Jurkat, Clone E6-1 (cell line): ENCODE data around the gene PRKG2.

ENCODE experiments used
- DNase-seq: peaks from one replicate; pipeline ENCODE4 v3.0.0-alpha.2; 2011; ENCODE audit warnings: low read depth, low spot score
- H3K4me3 ChIP-seq: 2 replicates; pipeline ENCODE4 v1.5.1; 2011; ENCODE audit warnings: mild to moderate bottlenecking, low read length, control low read depth, moderate library complexity

PRKG2 gene

DNA sequence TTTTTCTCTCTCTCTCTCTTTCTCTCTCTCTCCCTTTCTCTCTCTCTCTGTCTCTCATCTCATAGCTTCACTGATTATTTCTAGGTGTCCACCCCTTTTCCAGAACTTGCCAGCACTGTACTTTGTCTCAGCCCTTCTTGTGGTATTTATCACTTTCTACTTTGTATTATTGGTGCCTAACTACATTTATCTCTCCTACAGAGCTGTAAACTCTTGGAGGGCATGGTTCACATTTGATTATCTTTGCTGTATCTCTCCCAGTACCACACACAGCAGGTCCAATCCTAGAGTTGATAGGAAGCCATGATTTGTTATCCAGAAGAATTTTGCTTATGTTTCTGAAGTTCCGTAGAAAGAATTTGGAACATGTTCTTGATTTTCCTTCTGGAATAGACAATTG lies 5.2 kb upstream of the PRKG2 start:
- H3K4me3 ChIP-seq = no peak overlapping the region
- DNase-seq = no peak

DNA sequence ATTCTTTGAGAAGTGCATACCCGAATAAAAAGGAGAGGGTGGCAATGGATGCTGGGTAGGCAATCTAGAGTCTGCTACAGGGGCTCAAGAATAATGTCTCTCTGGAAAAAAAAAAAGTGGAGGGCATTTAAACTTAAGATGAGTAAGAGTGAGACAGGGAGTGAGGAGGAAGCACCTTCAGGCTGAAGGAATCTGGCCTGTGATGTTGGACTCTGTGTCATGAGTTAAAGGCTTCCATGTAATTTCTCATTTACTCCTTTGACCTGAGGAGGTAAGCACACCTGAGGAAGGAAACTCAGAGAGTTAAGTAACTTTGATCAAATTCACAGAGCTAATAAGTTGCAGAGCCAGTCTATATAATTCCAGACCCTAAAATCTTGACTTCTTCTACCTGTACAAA lies 3.2 kb upstream of the PRKG2 start:
- H3K4me3 ChIP-seq = no peak overlapping the region
- no peak for DNase-seq

DNA sequence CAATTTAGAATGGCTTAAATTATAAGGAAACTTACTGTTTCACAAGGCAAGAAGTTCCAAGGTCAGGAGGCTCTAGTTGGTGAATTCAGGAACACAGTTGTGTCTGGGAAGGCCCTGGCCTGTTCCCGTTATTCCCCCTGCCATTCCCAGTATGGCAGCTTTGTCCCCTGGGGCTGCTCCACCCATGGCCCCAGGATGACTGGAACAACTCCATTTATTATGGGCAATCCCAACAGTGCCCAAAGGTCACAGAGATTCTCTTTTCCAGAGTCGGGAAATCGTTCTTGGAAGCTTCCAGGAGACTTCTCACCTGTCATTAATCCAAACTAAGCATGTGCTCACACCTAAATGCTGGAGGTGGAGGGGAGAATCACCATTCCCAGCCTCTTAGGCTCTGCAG lies 2.8 kb upstream of the PRKG2 start:
- DNase-seq = no peak

DNA sequence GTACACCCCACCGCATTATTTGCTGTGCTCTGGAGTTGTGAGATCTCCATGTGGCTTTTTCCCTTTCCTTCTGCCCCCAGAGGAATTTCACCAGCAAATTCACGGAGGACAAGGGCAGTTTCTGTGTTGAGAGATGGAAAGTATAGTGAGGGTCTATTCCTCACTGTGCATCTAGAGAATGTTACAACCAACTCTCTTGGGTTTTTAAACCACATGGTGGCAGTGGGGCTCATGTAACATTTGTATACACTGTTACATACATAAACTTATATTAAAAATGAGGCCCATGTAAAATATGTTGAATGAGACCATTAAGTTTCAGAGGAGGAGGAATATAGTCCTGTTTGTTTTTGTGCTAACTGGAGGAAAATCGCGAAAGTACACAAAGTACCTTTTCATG lies 909 bp upstream of the PRKG2 start:
- DNase-seq = no peak
- H3K4me3 ChIP-seq = no peak overlapping the region

More for the DNA sequence above, 2.8 kb upstream of the PRKG2 start:
- H3K4me3 ChIP-seq = no peak overlapping the region

DNA sequence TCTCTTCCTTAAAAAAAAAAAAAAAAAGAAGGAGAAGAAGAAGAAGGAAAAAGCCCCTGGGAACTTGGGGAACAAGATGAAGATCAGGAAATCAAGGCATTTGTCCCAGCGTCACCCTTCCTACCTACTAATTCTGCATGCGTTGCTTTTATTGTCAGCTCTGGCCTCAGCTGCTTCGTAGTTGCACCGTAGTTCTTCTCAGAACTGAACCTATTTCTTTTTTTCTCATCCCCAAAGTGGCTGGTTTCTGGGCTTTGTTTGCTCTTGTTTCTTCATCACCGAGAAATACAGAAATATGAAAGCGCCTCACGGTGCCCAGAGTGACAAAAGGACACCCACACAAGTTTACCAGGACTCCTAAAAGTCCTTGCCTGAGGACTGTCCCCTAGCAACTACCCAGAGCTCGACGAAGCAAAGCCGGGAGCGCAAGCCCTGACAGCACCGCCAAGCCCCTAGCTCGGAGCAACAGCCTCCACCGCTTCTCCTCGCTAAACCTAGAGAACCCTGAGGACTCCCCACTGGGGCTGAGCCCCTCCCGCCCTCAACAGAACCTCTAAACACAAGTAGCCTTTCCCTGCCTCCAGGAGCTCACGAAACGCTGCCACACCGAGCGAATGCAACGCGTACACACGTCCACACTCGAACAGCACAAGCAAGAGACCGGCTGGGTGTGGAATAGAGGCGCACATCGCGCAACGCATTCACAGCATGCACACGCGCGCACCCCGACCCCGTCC lies 710 bp downstream of the PRKG2 start:
- peak overlapping the region; percentile 4; the same call in 1 of the 2 replicates for H3K4me3 ChIP-seq
- no peak for DNase-seq

DNA sequence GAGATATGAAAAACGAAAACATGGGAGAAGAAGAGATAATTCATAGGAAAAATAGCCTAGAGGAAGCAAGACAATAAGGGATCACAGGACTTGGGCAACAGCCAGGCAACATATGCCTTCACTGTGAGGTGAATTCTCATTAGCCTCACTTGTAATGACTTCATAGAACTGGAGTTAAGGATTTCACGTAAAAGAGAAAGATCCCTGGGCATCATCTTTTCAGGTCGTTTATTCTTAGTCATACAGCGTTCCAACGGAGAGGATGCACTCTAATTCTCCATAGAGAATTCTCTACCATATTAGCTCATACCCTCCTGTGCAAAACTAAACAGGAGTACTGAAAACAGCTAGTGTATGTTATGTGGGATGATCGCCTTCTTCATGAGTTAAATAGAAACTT lies 1.4 kb downstream of the PRKG2 start:
- DNase-seq = no peak
- no peak overlapping the region for H3K4me3 ChIP-seq

DNA sequence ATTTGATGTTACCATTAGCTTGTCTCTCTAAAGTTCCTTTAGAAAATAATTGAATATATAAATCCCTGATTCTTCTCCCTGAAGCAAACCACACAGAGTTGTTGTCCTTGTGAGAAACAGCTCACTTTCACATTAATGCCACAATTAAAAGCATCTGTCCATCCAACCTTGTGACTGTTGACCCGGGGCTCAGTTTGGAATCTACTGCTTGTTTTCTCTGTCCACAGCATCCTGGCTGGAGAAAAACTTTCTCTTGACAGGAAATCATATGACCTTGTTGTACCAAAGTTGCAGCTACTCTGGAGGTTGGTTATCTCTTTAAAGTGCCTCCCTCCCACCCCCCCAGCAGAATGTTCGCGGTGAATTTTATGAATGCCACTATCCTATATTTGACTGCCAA lies 3.1 kb downstream of the PRKG2 start:
- no peak for DNase-seq

DNA sequence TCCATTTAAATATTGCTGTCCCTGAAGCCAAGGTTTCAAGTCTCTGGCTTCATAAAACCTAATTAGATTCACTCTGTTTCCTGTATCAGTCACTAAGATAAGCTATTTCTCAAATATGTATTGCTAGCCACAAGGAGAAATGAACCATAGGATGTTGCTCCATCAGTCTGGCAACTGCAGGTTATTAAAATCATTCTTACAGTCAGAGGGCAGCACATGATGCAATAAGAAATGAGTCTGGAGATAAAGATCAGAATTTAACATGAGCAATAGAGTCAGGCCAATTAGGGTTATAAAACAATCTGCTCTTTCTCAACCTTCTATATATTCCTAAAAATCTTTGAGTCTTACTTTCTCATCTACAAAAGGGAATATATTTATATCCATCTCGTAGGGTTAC lies 7.2 kb downstream of the PRKG2 start:
- no peak for DNase-seq
- H3K4me3 ChIP-seq = no peak overlapping the region

More for the DNA sequence above, 3.1 kb downstream of the PRKG2 start:
- no peak overlapping the region for H3K4me3 ChIP-seq

DNA sequence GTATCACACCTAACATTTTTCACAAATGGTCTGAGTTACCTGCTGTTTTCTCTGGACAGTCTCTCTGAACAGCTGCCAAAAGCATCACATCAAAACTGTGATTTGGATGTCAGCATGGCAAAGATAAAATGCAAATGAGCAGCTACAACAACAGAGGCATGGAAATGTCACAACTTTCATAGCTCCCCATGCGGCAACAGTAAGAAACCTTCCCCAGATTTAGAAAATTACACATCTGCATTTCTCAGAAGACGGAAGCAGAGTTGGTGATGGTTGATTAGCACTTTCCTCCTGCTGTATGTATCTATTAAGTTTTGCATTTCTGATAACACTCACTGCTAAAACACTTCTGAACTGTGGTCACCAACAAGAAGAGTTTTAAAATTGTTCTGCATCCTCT lies 9.7 kb downstream of the PRKG2 start:
- H3K4me3 ChIP-seq = no peak overlapping the region

DNA sequence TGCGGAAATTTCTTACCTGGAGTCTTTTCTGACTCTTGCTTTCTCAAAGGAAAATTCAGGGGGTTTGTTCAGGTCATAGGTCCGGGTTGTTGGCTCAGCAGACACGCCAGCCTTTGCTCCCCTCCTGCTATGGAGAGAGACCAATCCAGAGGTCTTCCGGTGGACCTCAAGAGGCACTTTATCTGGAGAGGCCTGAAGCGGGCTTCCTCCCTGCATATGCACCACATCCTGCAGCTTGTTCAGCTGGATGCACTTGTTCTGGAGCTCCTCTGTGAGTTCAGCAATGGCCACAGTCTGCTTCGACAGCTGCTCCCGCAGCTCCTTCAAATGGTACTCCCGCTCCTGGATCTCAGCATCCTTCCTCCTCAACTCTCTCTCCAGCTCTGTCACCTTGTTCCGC lies 10.5 kb downstream of the PRKG2 start:
- no peak for DNase-seq
- no peak overlapping the region for H3K4me3 ChIP-seq

More for the DNA sequence above, 9.7 kb downstream of the PRKG2 start:
- no peak for DNase-seq

DNA sequence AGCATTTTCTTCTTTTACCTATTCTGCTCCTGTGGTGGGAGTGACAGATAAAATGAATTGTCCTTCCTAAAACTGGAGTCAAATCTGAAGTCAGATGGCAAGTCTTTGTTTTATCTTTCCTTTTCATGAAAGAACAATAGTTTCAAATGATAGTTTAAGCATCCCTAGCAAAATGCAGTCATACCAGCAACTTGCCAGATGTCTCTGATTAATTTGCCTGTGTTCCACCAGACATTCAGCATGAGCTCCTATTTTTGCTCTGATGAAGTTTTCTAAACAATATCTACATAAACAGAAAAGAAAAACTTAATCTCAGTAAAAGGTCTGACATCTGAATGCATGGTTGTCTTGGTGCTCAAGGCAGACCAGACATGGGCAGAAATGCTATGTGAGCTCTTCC lies 15.2 kb downstream of the PRKG2 start:
- no peak overlapping the region for H3K4me3 ChIP-seq

DNA sequence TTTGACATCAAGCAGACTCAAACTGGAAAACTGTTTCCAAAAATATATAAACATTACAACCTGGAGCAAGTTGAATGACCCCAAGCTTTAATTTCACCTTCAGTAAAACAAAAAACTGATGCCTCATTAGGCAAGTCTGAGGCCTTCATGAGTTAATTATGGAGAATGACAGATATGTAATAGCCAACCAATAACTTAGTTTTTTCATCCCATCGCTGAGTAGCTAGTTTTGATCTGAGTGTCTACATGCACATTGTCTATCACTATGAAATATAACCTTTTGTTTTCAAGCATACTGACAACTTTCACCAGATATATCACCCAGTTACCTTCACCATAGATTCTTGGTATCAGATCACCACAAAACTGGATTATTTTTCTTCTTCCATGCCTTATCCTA lies 16.4 kb downstream of the PRKG2 start:
- DNase-seq = no peak
- no peak overlapping the region for H3K4me3 ChIP-seq

More for the DNA sequence above, 15.2 kb downstream of the PRKG2 start:
- no peak for DNase-seq

DNA sequence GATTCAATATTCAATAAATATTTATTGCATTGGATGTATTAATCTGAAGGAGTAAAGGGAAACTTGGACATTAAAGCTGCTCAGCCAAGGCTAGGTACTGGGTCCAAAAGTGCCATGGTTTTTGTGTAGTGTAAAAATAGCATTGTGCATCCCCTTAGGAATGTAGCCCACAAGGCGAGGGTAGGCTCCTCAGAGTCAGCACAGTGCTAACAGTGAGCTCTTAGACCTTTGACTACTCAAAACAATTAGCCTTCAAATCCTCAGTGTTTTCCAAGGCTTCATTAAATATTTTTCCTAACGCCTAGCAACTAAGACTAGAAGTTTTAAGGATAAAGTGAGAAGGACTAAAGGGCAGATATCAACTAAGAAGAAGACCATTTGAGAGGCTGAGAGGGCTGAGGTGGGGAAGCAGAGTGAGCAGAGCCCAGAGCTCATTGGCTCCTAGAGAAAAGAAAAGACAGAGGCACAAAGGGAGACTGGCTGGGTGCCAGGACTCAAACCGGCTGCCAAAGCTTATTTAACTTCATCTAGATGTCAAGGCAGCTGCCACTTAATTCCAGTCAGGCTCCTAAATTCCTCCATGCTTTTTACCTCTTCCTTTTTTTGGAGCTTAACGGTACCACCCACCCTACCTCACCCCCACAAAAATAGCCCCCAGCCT lies 17.0 kb downstream of the PRKG2 start:
- no peak for DNase-seq
- H3K4me3 ChIP-seq = no peak overlapping the region

DNA sequence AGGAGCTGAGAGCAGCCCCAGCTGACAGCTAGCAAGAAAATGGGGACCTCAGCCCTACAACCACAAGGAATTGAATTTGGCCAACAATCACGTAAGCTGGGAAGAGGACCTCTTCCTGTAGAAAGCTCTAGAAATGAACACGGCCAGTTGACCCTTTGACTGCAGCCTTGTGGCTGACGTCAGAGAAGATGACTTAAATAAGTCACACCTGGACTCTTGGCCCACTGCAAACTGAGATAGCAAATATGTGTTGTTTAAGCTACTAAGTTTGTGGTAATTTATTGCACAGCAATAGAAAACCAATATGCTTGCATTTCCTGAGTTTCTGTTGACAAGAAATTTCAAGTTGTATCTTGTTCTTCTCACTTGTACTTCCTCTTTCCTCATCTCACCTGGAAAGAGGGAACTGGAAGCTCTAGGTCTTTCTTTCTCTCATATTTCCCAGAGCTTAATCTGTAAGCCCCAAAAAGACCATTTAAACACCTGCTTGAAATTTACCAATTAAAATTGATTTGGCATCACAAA lies 18.8 kb downstream of the PRKG2 start:
- no peak overlapping the region for H3K4me3 ChIP-seq
- DNase-seq = no peak

DNA sequence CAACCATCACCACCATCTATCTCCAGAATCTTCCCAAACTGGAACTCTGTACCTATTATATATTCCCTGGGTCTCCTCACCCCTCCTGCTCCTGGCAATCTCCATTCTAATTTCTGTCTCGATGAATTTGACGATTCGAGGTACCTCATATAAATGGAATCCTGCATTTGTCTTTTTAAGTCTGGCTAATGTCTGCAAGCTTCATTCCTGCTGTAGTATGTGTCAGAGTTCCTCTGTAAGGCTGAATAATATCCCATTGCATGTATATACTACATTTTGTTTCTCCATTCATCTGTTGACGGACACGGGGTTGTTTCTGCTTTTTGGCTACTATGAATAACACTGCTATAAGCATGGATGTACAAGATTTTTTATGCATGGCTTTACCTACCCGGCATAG lies 19.5 kb downstream of the PRKG2 start:
- no peak for DNase-seq
- H3K4me3 ChIP-seq = no peak overlapping the region

DNA sequence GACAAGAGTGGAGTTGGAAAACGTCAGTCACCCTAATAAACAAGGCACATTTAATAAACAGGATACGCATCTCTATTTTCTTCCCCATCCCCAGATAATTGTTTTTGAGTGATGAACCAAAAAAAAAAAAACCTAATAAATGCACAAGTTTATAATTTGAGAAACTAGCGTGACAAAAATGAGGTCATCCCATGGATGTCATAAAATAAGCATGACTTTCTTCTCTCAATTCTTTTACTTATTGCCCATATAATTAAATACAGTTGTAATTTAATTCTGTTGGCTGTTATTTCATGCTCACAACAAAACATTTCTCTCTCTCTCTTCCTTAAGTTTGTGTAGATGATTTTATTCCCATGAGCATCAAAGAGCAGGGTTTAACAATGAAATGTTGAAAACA lies 20.7 kb downstream of the PRKG2 start:
- DNase-seq = no peak
- H3K4me3 ChIP-seq = no peak overlapping the region

DNA sequence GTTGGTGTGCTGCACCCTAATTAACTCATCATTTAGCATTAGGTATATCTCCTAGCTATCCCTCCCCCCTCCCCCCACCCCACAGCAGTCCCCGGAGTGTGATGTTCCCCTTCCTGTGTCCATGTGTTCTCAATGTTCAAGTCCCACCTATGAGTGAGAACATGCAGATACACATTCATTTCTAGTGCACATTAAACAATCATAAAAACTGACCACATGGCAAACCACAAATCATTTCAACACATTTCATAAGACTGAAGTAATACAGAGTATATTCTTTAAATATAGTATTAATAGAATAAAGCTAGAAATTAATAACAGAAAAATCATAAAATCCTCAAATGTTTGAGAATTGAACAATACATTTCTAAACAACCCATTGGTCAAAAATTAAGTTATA lies 34.1 kb downstream of the PRKG2 start:
- DNase-seq = no peak
- no peak overlapping the region for H3K4me3 ChIP-seq

DNA sequence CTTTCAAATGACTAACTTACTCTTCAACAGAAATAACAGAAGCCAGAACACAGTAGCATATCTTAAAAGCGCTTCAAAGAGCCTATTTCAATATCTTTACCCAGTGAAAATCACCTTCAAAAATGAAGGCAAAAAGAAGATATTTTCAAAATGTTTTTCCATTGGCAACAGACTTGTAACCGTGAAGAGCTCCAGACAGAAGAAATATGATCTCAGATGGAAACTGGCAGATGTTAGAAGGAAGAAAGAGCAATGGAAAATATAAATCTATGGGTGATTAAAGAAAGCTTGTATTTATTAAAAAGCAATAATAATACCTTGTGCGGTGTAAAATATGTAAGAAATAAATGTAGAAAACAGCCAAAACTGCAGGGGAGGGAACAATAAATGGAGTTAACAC lies 35.7 kb downstream of the PRKG2 start:
- no peak for DNase-seq
- H3K4me3 ChIP-seq = no peak overlapping the region

DNA sequence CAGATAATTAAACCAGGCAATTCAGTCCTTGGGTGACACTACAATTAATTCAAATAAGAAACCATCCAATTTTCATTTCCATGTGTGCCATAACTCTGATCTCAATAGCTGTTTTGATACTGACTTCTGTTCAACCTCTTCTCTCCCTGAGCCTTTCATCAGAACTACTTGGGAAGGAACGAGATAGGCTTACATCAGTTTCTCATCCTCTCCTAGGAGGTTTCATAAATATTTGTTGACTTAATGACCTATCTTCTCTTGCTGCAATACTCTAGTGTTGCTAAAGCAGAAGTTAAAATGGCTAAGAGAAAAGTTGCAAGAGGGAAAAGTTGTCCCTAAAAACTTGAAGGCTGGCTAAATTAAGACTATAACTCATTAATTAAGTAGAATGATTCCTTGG lies 41.8 kb downstream of the PRKG2 start:
- H3K4me3 ChIP-seq = no peak overlapping the region
- no peak for DNase-seq

DNA sequence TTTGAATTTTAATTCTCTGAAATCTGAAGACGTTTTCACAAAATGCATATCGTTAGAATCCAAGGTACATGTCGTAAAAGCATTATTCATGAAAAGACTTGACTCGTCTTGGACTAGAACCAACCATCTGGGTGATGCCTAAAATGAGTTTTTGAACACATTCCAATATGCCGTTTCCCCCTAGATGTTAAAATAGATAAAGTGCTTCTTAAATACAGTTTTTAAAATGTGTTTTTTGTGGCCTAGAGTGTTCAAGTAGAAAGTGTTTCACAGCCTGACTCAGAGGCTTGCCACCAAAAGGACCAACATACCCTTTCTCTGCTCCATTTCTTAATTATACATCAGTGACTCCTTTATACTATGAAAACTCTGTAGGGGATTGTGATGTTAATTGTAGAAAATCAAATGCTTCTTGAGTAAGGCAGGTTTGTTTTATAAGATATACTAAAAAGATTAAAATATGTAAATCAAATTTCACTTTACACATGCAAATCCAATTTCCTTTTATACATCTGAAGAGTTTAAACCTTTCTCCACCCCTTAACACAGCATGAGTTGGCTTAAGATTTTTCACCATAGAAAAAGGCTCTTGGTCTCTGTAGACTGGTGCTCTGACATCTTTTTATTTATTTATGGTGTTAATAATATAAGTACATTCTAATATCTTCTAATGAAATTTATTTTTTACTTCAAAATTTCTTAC lies 48.4 kb downstream of the PRKG2 start:
- DNase-seq = peak; percentile 74
- H3K4me3 ChIP-seq = peak overlapping the region; percentile 15
